ENCODE data around the gene CFAP46. TPM values are rescaled to one million over a fixed set of nuclear protein-coding genes. Genes with fewer than 3 reads are reported as not detected.

Gene CFAP46
- total RNA-seq, 2 experiments from 2014 or later, result not detected

GRCh38 chr10:132973903-132974241, 31.5 kb upstream of the CFAP46 start:
- ATAC-seq (ENCODE audit: poor library complexity) (no peak), DNase-seq (no peak)
- H3K4me3 ChIP-seq (ENCODE audit: low read length), result no peak overlapping the region
- no peak overlapping the region for H3K27ac Mint-ChIP-seq
- no peak overlapping the region for H3K27ac ChIP-seq (ENCODE audit: low read depth in 1 of 2, low read length in 2 of 2)
- H3K36me3 Mint-ChIP-seq (ENCODE audit: low read depth), result no peaks in the 10 kb centered on the region
- TF ChIP-seq CTCF (IDR thresholded peaks at IDR 0.05), result no peak
- H3K9me3 Mint-ChIP-seq, result no peaks in the 10 kb centered on the region
- peaks cover 0 to 35% of the 10 kb centered on the region in 2 experiments for H3K9me3 ChIP-seq (ENCODE audit: control insufficient read depth in 1 of 2, insufficient read depth in 1 of 2, low read length in 2 of 2)
- no peaks in the 10 kb centered on the region for H3K4me1 Mint-ChIP-seq (ENCODE audit: low read depth)
- peaks cover 0 to 4% of the 10 kb centered on the region in 2 experiments for H3K27me3 ChIP-seq (ENCODE audit: control insufficient read depth in 1 of 2, insufficient read depth in 2 of 2, low read length in 2 of 2)
- peaks cover 9% of the 10 kb centered on the region for H3K27me3 Mint-ChIP-seq
- CTCF ChIA-PET, result no interaction called here
- intact Hi-C loops (cut with DNase I, micrococcal nuclease), result no loop called here
- POLR2A ChIA-PET, result no interaction called here
- no peak overlapping the region for H3K4me3 Mint-ChIP-seq
- no peaks in the 10 kb centered on the region for H3K4me1 ChIP-seq (ENCODE audit: insufficient read depth, low read length)
- no peaks in the 10 kb centered on the region for H3K36me3 ChIP-seq (ENCODE audit: insufficient read depth, low read length)

DNA sequence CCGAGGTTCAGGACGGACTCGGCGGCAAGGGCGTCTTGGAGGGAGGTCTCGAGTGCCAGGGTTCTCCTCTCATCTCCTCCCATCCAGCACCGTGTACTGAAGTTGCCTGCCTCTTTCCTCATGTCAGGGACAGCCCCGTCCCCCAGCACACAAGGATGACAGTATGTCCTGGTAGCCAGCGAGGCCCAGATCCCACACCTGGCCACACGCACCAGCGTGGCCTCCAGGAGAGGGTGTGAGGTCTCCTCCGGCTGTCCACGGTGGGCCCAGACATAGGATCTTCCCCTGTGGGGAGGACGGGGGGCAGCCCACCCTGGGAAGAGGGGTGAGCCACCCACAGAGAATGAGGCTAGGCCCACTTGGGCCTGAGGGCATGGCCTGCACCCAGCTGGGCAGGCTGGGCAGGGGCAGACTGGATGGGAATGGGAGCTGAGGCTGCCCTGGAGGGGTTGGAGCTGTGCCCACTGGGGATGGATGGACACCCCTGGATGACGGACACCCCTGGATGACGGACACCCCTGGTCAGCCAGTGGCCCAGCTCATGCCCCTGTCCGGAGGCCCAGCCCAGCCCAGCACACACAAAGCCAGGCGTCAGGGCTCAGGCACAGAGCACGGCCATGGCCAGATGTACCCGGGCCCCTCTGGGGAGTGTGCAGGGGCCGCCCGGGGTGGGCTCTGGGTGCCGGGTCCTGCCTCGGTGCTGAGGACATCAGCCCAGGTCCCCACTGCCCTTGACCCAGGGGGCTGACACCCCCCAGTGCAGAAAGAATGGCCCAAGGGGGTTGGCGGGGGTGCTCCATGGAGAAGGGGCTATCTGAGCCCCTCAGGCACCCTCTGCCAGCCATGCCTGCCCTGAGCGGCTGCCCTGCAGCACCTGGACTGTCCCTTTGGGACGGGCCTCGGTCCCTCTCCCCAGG, 30.9 kb upstream of the CFAP46 start:
- H3K4me3 ChIP-seq (ENCODE audit: low read length), result no peak overlapping the region
- H3K9me3 ChIP-seq (ENCODE audit: control insufficient read depth in 1 of 2, insufficient read depth in 1 of 2, low read length in 2 of 2), result peaks cover 0 to 35% of the 10 kb centered on the region in 2 experiments
- CTCF ChIA-PET, result no interaction called here
- H3K4me1 ChIP-seq (ENCODE audit: insufficient read depth, low read length), result no peaks in the 10 kb centered on the region
- H3K36me3 Mint-ChIP-seq (ENCODE audit: low read depth), result no peaks in the 10 kb centered on the region
- no peak overlapping the region for H3K4me3 Mint-ChIP-seq
- peak in 1 of 14 experiments; percentile 27 for DNase-seq
- TF ChIP-seq CTCF (IDR thresholded peaks at IDR 0.05), result no peak
- intact Hi-C loops (cut with DNase I, micrococcal nuclease), result no loop called here
- no peaks in the 10 kb centered on the region for H3K36me3 ChIP-seq (ENCODE audit: insufficient read depth, low read length)
- H3K9me3 Mint-ChIP-seq, result no peaks in the 10 kb centered on the region
- peaks cover 13% of the 10 kb centered on the region for H3K27me3 Mint-ChIP-seq
- H3K27ac ChIP-seq (ENCODE audit: low read depth in 1 of 2, low read length in 2 of 2), result no peak overlapping the region
- peaks cover 0 to 4% of the 10 kb centered on the region in 2 experiments for H3K27me3 ChIP-seq (ENCODE audit: control insufficient read depth in 1 of 2, insufficient read depth in 2 of 2, low read length in 2 of 2)
- no peaks in the 10 kb centered on the region for H3K4me1 Mint-ChIP-seq (ENCODE audit: low read depth)
- POLR2A ChIA-PET, result no interaction called here
- no peak overlapping the region for H3K27ac Mint-ChIP-seq
- no peak for ATAC-seq (ENCODE audit: poor library complexity)

- peaks cover 17% of the 10 kb centered on the region for H3K27me3 Mint-ChIP-seq
- H3K27ac Mint-ChIP-seq, result no peak overlapping the region
- Histone ChIP-seq H3K9me3 (ENCODE audit: control insufficient read depth in 1 of 2, insufficient read depth in 1 of 2, low read length in 2 of 2) (peaks cover 0 to 35% of the 10 kb centered on the region in 2 experiments), H3K4me3 (ENCODE audit: low read length) (no peak overlapping the region), H3K27me3 (ENCODE audit: control insufficient read depth in 1 of 2, insufficient read depth in 2 of 2, low read length in 2 of 2) (peaks cover 2 to 4% of the 10 kb centered on the region in 2 experiments), H3K4me1 (ENCODE audit: insufficient read depth, low read length) (no peaks in the 10 kb centered on the region), H3K36me3 (ENCODE audit: insufficient read depth, low read length) (no peaks in the 10 kb centered on the region), H3K27ac (ENCODE audit: low read depth in 1 of 2, low read length in 2 of 2) (no peak overlapping the region)
- DNase-seq, result no peak
- ATAC-seq (ENCODE audit: poor library complexity), result no peak
- H3K4me1 Mint-ChIP-seq (ENCODE audit: low read depth), result no peaks in the 10 kb centered on the region
- no peak for TF ChIP-seq CTCF (IDR thresholded peaks at IDR 0.05)
- ChIA-PET POLR2A (no interaction called here), CTCF (no interaction called here)
- H3K4me3 Mint-ChIP-seq, result no peak overlapping the region
- intact Hi-C loops (cut with DNase I, micrococcal nuclease), result no loop called here
- no peaks in the 10 kb centered on the region for H3K9me3 Mint-ChIP-seq
- no peaks in the 10 kb centered on the region for H3K36me3 Mint-ChIP-seq (ENCODE audit: low read depth)
Measured at GRCh38 chr10:132972149-132972985, 30.0 kb upstream of the CFAP46 start.
